Urinary bladder (tissue), 4 donors: ENCODE data around the gene ZNF775. TPM values are rescaled to one million over a fixed set of nuclear protein-coding genes. Genes with fewer than 3 reads are reported as not detected.

ENCODE experiments used
- DNase-seq: peaks from one replicate; pipeline ENCODE4 v3.0.0-alpha.2; 2015; ENCODE audit errors: extremely low spot score
- H3K27ac ChIP-seq: one replicate; pipeline ENCODE4 v1.5.1; 2013; ENCODE audit warnings: low read depth, mild to moderate bottlenecking, moderate library complexity
- H3K36me3 ChIP-seq: one replicate; pipeline ENCODE4 v1.6.1; 2013; ENCODE audit warnings: mild to moderate bottlenecking, moderate library complexity; ENCODE audit not compliant: insufficient read depth
- H3K4me1 ChIP-seq: one replicate; pipeline ENCODE4 v1.6.1; 2013; ENCODE audit warnings: mild to moderate bottlenecking, moderate library complexity; ENCODE audit not compliant: insufficient read depth
- H3K4me3 ChIP-seq: one replicate; pipeline ENCODE4 v1.5.1; 2013; ENCODE audit warnings: low read depth, low read length
- WGBS: extraction: QIAGEN DNeasy Blood & Tissue Kit; methylation state at CpG from one replicate; pipeline ENCODE4 v1.1.7; 2013; 5-methylcytosine and 5-hydroxymethylcytosine counted together
- polyA plus RNA-seq: library from polyadenylated mRNA; stranded (reverse); fragments of 200-250 nt; gene quantifications from one replicate; pipeline ENCODE4 v1.2.3, GENCODE V29; 2013
- total RNA-seq: library from RNA; depleted of rRNA; stranded (reverse); fragments of >200 nt; gene quantifications from one replicate; pipeline ENCODE4 v1.2.3, GENCODE V29; 2014
- donor health status: healthy with polysubstance abuse.
- donor health status: healthy.

Gene ZNF775
- total and polyA plus RNA-seq, 2 donors, result 5.1 to 11.6 TPM

DNA sequence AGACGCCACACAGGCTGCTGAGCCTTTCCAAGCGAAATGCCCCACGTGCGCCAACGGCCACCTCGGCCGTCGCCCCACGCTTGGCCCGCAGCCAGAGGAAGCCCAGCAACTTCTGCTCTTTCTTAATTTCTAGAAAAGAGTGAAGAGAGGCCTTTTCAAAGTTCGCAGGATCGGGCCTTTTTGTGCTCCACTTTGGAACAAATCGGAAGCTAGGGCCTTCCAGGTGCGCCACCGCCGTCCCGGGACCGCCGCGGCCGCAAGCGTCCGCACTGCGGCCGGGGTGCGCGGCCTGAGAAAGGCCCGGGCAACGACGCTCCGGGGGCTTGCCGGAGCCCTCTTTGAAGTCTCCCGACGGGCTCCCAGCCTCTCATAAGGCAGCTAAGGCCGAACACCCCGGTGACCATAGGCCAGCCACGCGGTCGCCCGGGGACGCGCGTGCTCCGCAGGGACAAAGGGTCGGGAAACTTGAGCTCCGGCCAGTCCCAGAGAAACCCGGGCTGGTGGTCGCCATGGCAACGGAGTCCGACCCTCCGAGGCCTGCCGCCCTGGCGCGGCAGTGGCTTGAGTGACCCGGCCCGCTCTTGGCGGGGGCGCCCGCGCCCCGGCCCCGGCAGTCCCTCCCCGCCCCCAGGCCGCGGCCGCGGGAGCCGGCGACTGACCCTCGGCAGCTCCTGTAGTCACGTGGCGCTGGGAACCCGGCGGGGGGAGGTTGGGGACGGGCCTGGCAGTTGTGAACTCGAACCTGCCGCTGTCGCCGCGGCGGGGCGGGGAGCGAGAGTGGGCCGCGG, 10.8 kb upstream of the ZNF775 start, which contains the start of gene REPIN1:
REPIN1 (plus strand) TSS at position 727 of the 788 bp plus-strand sequence. CDS start 890 bp downstream, outside the sequence.
- Histone ChIP-seq H3K4me3 (peak within 1 kb of the TSS; percentile 86), H3K27ac (peak within 1 kb of the TSS; percentile 92), H3K36me3 (no peaks in the 10 kb centered on the region), H3K4me1 (peaks cover 2% of the 10 kb centered on the region)
- under 1% methylated on average over 85 of the region's 85 CpGs for WGBS
- DNase-seq, result no peak

DNA sequence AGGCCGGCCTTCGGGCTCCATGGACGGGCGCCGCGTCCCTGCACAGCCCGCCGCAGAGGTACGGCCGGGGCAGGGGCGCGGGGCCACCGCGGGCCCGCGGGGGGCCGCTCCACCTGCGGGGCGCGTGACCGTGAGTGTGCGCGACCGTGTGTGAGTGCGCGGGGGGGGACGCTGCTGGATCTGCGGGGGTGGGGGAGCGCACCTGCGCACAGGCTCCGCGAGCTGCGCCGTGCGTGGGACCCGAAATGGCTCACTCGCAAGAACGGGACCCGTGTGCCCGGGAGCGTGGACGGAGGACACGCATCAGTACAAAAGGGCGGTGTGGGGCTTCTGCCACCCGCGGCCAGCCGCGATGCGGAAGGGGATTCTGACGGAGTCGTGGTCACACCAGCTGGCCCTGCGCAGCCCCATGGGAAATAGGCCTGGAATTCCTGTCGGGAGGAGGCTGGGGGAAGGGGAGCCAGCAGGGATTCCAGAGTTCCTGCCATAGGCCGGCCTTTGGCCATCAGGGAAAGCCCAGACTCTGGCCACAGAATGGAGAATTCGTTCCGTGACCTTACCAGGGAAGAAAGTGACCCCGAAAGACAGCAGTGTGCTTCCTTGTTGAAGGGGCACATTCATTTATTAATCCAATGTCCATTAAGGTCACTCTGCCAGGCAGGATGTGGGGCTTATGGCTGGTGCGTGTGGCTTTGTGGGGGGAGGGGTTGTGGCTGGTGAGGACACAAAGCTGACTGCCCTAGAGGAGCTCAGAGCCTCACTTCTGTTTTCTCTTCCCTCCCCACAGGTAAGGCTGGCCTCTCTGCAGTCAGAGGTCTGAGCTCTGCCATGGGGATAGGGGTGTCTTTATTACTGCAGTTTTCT, 10.0 kb upstream of the ZNF775 start:
- H3K36me3 ChIP-seq, result no peaks in the 10 kb centered on the region
- peaks cover 2% of the 10 kb centered on the region for H3K4me1 ChIP-seq
- peak overlapping the region; percentile 86 for H3K4me3 ChIP-seq
- peak overlapping the region; percentile 92 for H3K27ac ChIP-seq
- WGBS, result under 1% methylated on average over 58 of the region's 58 CpGs
- no peak for DNase-seq

DNA sequence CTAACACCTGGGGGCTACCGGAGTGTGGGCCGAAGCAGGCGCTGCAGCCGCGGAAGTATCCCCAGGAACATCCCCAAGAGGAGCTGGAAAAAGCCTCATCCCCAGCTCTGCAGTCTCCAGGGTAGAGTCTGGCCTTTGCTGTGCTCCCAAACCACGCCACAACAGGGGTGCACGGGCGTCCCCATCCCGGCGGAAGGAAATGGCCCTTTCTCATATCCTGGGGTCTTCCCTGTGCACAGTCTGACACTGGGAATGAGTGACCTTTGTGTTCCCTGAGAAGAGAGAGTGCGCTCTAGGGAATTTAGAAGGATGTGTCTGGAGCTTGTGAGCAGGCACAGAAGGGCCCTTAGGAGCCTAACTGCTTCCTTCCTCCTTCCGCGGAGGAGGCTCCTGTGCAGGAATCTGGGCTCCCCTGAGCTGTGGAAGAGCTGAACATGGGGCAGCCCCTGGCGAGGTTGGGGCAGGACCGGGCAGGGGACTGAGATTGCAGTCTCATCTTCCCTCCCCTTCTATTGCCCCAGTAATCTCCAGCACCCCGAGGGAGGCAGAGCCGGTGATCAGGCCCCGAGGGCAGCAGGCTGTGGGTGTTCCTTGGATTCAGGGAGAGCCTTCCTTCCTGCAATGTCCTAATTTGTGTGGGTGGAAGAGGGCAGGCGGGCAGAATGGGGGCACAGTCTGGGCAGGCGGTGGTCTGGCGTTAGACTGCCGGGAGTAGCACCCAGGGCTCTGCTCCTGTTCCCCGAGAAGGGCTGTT, 9.2 kb upstream of the ZNF775 start:
- Histone ChIP-seq H3K27ac (no peak overlapping the region), H3K36me3 (no peaks in the 10 kb centered on the region), H3K4me1 (peaks cover 2% of the 10 kb centered on the region), H3K4me3 (peak overlapping the region; percentile 86)
- WGBS, result 40% methylated on average over 23 of the region's 23 CpGs
- no peak for DNase-seq

DNA sequence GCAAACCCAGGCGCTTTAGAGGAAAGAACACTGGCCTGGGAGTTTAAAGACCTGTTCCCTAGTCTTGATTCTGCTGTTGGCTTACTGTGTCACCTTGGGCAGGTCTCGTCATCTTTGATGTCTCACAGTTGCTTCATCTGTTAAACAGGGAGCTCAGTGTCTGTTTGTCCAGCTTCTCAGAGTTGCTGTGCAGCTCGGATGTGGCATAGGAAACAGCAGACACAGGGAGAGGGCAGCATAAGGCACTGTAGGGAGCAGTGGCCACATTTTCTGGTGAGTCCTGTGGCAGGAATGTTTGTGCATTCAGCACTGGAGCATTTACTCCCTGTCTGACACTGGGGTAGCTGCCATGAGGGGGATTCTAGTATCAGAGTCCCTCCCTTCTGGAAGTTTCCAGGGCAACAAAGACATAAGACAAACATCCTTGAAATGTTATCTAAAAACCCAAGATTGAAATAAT, 8.5 kb upstream of the ZNF775 start:
- 75% methylated on average over 3 of the region's 3 CpGs for WGBS
- peaks cover 2% of the 10 kb centered on the region for H3K4me1 ChIP-seq
- H3K36me3 ChIP-seq, result no peaks in the 10 kb centered on the region
- no peak overlapping the region for H3K27ac ChIP-seq
- DNase-seq, result no peak
- H3K4me3 ChIP-seq, result no peak overlapping the region

DNA sequence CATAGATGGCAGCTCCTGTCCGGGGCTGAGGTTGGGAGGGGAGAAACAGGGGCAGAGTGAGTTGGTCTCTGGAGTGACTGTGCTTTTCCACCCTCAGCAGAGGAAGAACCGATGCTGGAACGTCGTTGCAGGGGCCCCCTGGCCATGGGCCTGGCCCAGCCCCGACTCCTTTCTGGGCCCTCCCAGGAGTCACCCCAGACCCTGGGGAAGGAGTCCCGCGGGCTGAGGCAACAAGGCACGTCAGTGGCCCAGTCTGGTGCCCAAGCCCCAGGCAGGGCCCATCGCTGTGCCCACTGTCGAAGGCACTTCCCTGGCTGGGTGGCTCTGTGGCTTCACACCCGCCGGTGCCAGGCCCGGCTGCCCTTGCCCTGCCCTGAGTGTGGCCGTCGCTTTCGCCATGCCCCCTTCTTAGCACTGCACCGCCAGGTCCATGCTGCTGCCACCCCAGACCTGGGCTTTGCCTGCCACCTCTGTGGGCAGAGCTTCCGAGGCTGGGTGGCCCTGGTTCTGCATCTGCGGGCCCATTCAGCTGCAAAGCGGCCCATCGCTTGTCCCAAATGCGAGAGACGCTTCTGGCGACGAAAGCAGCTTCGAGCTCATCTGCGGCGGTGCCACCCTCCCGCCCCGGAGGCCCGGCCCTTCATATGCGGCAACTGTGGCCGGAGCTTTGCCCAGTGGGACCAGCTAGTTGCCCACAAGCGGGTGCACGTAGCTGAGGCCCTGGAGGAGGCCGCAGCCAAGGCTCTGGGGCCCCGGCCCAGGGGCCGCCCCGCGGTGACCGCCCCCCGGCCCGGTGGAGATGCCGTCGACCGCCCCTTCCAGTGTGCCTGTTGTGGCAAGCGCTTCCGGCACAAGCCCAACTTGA, 7.8 kb upstream of the ZNF775 start:
- no peak for DNase-seq

DNA sequence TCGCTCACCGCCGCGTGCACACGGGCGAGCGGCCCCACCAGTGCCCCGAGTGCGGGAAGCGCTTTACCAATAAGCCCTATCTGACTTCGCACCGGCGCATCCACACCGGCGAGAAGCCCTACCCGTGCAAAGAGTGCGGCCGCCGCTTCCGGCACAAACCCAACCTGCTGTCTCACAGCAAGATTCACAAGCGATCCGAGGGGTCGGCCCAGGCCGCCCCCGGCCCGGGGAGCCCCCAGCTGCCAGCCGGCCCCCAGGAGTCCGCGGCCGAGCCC, 7.2 kb upstream of the ZNF775 start:
- DNase-seq, result no peak
- Histone ChIP-seq H3K36me3 (no peaks in the 10 kb centered on the region), H3K4me3 (no peak overlapping the region), H3K27ac (no peak overlapping the region), H3K4me1 (peaks cover 2% of the 10 kb centered on the region)
- 92% methylated on average over 30 of the region's 30 CpGs for WGBS

More for the DNA sequence above, 7.8 kb upstream of the ZNF775 start:
- WGBS, result 84% methylated on average over 48 of the region's 48 CpGs
- Histone ChIP-seq H3K4me3 (no peak overlapping the region), H3K27ac (no peak overlapping the region), H3K36me3 (no peaks in the 10 kb centered on the region), H3K4me1 (peaks cover 2% of the 10 kb centered on the region)

DNA sequence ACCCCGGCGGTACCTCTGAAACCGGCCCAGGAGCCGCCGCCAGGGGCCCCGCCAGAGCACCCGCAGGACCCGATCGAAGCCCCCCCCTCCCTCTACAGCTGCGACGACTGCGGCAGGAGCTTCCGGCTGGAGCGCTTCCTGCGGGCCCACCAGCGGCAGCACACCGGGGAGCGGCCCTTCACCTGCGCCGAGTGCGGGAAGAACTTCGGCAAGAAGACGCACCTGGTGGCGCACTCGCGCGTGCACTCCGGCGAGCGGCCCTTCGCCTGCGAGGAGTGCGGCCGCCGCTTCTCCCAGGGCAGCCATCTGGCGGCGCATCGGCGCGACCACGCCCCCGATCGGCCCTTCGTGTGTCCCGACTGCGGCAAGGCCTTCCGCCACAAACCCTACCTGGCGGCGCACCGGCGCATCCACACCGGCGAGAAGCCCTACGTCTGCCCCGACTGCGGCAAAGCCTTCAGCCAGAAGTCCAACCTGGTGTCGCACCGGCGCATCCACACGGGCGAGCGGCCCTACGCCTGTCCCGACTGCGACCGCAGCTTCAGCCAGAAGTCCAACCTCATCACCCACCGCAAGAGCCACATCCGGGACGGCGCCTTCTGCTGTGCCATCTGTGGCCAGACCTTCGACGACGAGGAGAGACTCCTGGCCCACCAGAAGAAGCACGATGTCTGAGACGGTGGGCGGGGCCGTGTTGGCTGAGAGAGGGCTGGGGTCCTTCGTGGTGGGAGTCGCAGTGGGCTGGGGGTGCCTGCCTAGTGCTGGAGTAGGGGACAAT, 6.7 kb upstream of the ZNF775 start:
- no peak overlapping the region for H3K4me3 ChIP-seq
- H3K27ac ChIP-seq, result peak overlapping the region; percentile 12
- DNase-seq, result no peak
- H3K4me1 ChIP-seq, result peaks cover 2% of the 10 kb centered on the region
- no peaks in the 10 kb centered on the region for H3K36me3 ChIP-seq
- WGBS, result 83% methylated on average over 79 of the region's 79 CpGs

DNA sequence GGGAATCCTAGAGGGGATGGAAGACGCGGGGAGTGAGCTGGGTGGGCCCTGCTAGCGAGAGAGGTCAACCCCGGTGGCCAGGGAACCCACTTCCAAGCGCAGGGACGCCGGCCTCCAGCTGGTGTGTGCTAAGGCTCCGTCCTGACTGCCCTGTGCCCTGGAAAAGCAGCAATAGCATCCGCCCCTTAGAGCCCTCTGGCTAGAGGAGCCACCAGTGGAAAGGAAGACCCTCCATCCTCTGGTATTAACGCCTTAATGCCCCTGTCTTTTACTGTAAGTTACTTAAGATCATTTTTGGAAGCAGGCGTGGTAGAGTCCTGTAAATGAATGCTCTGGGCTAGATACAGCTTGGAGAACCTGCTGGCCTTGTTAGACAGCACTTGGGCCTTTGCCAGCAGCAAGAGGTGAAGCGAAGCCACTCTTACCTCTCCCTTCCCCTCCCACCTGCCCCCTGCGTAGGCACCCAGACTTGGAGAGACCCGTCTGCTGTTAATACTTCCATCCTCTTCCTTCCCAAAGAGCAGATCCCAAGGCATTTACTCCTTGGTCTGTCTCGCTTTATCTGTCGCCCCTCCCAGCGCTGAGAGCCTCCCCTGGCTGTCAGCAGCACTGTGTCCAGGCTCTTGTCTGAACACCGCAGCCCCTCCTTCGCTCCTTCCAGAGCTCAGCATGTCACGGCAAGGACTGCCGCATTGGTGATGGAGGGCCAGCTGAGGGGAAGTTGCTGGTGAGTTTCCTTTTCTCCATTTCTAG, 5.9 kb upstream of the ZNF775 start:
- Histone ChIP-seq H3K4me3 (no peak overlapping the region), H3K27ac (peak overlapping the region; percentile 39), H3K4me1 (peaks cover 2% of the 10 kb centered on the region), H3K36me3 (no peaks in the 10 kb centered on the region)
- WGBS, result 66% methylated on average over 21 of the region's 21 CpGs
- DNase-seq, result no peak

DNA sequence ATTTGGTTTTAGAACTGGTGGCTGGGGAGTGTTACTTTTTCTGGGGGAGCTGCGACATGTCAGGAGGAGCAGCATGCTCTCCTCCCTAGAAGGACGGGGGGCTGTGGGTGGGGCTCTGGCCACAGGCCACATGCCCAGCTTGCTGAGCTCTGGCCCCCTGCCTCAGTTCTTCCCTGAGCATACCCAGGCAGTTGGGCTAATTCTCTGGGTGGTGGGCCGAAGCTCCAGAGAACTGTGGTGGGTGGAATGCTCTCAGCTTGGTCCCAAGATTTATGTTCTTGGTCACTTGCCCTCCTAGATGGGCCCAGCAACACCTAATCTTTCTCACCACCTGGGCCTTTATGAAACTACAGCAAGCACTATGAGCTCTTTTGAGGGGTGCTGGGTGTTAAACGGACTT, 5.1 kb upstream of the ZNF775 start:
- no peak for DNase-seq

DNA sequence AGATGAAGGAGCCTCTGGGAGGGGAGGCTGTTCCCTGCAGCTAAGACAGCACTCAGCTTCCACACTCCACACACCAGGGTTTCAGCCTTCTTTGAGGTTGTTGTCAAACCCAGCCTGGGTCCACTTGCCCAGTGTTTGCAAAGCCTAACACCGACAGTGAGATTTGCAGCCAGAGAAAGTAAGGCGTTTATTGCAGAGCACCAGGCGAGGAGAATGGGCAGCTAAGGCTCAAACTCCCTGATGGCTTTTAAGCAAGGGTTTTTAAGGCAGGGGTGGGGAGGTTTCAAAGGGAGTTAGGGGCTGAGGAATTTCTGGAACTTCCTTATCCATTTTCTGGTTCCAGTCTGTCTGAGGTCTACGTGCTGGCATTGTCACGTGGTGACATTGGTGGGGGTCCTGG, 4.7 kb upstream of the ZNF775 start:
- Histone ChIP-seq H3K27ac (no peak overlapping the region), H3K4me3 (no peak overlapping the region), H3K36me3 (no peaks in the 10 kb centered on the region), H3K4me1 (peaks cover 2% of the 10 kb centered on the region)
- 86% methylated on average over 5 of the region's 5 CpGs for WGBS
- DNase-seq, result no peak

More for the DNA sequence above, 5.1 kb upstream of the ZNF775 start:
- peaks cover 2% of the 10 kb centered on the region for H3K4me1 ChIP-seq
- H3K36me3 ChIP-seq, result no peaks in the 10 kb centered on the region
- 79% methylated on average over 4 of the region's 4 CpGs for WGBS
- no peak overlapping the region for H3K27ac ChIP-seq
- H3K4me3 ChIP-seq, result no peak overlapping the region

DNA sequence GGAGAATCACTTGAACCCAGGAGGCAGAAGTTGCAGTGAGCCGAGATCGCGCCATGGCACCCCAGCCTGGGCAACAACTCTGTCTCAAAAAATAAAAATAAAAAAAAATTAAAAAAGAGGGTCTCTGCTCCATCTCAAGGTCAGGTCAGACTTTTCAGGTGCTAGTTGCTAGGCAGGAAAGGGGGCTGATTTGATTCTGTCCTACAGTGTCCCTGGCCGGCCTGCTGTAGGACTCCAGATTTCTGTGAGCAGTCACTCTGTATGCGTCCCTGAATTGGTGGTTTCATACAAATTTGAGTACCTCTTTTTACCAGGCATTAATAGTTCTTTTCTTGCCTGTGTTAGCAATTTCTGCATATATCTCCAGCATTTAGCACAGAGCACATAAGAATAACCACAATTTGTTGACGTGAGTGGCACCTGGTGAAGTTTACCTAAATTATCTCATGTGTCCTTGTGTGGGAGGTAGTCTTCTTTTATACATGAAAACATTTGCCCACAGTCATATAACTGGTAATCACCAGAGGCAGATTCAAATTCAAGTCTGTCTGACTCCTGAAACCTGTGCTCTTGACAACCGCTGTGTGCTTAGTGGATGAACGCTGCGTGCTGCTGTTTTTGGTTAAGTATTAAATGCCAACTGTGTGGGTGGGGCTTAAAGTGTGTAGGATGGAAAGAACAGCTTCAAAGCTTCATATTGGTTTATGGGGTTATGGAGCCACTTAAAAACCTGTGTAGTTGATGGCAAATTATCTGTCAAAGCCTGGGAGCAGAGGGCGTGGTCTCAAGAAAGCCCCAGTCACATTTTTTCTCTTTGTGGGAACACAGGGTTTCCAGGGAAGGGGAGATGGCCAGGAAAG, 3.2 kb upstream of the ZNF775 start:
- Histone ChIP-seq H3K4me3 (no peak overlapping the region), H3K4me1 (peaks cover 2% of the 10 kb centered on the region), H3K27ac (no peak overlapping the region), H3K36me3 (no peaks in the 10 kb centered on the region)
- DNase-seq, result no peak
- 85% methylated on average over 10 of the region's 10 CpGs for WGBS
